GM19463 (cell line): Measurements from ENCODE around the gene RPL35A.
A peak's percentile ranks its signal among the peaks of the same experiment; 100 is the strongest.
"Not testable (repeated sequence)": the region's sequence is repeated elsewhere in the genome, so short reads cannot be mapped to it uniquely, and the experiment has no call there.

Source experiments
- ATAC-seq: cut with Tn5 transposase; IDR thresholded peaks from one replicate; pipeline ENCODE4 v1.9.1; 2021; ENCODE audit warnings: mild to moderate bottlenecking, moderate library complexity; ENCODE audit not compliant: unreplicated experiment

The RPL35A gene

DNA sequence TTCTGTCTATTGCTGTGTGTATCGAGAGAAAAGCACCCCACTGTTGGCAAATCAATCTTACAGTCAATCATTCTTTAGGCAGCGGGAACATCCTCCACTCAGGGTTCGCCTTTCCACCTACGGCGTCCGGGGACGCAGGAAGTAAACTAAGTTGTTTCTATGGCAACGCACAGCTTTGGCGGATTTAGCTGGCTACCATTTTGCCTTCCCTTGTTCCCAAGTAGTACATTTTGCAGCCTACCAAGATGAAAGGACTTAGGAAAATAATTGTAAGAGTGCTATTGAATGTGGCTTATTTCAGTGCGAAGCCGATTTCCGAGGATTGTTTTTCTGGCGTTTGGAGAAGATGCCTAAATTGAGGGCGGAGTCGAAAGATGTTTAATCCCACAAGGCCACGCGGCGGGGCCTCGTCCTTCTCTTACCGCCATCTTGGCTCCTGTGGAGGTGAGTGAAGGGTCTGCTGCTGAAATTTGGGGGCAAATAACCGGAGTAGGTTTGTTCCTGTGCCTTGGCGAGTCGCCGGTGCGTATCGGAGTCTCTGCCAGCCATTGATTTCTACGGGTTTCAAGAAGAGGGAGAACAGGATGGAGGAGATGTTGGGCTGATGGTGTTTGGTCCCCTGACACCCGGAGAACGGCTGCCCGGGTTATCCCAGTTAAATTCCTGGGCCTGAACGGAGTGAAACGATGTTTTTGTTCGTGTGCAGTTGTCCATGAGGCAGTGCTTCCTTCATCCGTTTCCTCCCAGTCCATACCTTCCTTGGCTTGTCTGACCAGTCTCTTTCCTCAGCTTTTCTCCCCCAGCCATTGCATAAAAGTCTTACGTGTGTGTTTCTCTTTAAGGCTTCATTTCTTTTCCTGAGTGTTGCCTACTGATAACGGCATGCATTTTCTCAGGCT lies at the start of gene RPL35A:
Gene RPL35A (plus strand): TSS at position 413 of the 899 bp plus-strand sequence. CDS start 778 bp downstream, outside the sequence.
- peak; percentile 90 for ATAC-seq

DNA sequence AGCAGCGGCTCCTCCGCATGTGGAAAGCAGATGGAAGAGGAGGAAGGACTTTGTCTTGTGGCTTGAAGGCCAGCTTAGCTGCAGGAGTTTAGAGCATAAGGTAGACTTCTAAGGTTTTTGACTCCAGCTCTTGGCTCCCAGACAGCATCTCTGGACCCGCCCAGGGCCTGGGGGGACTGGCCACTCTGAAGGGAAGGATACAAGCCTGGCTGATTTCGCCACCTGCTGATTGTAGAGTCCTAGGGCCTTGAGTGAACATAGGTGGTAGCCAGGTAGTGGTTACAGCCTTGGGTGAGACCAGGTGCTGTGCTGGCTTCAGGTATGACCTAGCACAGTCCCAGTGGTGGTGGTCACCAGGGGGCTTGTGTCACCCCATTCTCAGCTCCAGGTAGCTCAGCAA lies 48.4 kb upstream of the RPL35A start:
- ATAC-seq: no peak

DNA sequence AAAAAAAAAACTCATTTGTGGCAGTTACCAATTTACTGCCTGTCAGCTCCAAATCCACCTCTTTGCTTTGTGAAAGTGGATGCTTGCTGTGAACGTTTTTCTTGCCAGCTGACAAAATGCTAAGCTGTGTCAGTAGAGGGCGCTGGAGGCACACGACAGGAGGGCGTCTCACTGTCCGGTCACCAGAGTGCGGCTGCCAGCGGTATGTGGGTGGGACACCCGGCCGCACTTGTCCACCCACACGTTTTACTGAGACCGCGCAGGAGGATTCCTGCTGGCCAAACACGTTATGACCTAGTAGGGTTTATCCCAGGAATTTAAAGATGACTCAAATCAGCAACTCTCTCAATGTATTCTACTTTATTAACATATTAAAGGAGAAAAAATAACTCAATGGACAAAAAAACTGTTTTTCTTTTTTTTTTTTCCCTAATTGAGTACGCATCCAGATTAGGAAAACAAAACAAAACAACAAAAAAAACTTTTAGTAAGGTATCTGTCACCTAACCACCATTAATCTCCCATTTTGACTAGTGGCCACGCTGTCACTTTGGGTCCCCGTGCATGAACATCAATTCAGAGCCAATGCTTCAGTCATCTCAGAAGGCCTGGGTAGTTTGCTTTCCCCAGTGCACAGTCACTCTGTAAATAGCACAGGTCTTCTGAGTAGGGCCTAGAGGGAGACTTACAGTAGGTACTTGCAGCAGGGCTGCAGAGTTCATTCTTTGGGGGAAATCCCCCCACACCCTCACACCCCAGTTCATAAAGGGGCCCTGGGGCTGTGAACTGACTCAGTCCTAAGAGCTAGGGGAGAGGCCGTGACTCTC lies 43.8 kb upstream of the RPL35A start:
- ATAC-seq: peak; percentile 86

DNA sequence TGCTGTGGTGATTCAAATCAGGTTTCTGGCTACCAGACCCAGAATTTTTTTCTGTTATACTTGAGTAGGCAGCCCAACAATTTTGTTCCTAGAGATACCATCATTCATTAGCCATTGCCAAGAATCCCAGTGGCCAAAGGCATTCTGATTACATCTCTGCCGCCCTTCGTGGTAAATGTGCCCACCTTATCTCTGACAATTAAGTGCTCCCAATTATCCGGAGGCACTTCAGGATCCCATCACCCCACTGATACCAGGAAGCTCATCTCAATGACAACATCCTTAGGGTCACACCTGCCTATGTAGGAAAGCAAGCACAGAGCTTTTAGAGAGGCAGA lies 43.2 kb upstream of the RPL35A start:
- no peak for ATAC-seq

DNA sequence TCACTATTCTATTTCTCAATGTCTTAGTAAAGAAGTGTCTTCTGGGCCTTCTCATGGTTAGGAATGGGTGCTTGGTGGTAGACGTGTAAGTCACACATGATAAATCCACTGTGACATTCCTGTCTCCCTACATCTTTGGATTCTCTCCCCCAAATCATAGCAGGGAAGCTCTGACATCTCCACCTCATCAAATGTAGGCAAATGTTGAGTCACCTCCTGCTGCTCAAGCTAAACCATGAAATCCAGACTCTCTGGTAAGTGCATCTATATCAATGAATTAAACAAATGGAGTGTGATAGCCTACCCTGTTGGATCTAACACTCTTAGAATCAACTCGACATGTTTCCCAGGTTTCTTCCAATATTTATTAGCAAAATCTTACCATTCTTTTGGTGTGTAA lies 42.8 kb upstream of the RPL35A start:
- ATAC-seq: no peak

DNA sequence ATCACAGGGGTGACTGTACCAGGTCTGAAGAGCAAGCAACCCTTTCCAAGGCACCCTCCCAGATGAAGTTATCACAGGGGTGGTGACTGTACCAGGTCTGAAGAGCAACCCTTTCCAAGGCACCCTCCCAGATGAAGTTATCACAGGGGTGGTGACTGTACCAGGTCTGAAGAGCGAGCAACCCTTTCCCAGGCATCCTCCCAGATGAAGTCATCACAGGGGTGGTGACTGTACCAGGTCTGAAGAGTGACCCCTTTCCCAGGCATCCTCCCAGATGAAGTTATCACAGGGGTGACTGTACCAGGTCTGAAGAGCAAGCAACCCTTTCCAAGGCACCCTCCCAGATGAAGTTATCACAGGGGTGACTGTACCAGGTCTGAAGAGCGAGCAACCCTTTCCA lies 41.4 kb upstream of the RPL35A start:
- ATAC-seq: not testable (repeated sequence)

DNA sequence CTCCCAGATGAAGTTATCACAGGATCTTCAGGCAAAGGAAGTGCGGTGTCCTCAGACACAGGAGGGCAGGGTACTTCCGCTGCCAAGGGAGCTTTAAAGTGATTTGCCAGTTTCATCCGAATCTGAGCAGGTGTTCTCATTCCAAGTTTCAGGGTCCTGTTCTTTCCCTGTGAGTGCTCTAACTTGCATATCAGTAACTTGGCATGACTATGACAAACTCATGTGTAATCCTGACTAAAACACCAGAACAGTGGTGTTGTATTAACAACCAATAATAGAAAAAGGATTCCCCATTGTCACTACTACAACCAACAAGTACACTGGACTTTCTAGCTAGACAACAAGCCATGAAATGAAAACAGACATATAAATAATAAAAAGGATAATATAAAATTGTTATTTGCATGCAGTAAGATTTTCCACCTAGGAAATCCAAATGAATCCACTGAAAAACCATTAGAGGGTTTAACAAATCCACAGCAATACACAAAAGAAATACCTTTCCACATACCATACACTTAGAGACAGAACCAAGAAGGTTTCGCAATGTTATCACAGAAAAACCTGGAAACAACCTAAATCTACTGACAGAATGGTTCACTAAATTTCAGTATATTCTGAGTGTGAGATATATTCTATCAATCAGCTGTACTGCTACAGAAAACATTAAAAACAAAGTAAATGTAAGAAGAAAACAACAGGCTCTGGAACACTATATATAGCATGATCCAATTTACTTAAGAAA lies 40.9 kb upstream of the RPL35A start:
- ATAC-seq: no peak

DNA sequence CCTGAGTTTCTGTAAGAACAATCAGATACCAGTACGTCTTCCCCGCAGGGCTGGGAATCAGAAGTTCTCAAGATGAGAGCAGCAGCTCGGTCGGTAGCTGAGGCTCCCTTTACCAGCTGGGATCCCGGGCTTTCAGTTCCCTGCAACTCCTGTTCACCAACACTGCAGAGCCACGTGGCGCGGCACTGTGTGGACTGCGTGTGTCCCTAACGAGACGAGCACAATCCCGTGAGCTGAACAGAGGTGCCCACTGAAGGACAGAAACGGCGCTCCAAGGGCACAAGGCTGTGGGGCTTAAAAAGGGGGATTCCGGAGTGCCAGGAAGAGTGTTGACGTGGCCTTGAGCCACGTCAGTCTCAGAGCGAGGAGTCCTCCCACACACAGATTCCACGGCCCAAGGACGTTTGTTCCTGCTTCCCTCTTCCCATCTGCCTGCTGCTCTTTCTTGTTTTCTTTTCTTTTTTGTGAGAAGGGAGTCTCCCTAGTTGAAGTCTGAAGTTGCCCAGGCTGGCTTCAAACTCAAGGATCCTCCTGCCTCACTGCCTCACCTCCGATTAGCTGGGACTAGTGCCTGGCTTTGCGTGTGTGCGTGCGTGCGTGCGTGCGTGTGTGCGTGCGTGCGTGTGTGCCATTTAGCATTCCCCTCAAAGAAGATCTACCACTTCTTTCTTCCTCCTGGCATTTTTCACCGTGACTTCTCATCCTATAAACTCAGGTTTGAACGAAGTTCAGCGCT lies 37.1 kb upstream of the RPL35A start:
- ATAC-seq: no peak

DNA sequence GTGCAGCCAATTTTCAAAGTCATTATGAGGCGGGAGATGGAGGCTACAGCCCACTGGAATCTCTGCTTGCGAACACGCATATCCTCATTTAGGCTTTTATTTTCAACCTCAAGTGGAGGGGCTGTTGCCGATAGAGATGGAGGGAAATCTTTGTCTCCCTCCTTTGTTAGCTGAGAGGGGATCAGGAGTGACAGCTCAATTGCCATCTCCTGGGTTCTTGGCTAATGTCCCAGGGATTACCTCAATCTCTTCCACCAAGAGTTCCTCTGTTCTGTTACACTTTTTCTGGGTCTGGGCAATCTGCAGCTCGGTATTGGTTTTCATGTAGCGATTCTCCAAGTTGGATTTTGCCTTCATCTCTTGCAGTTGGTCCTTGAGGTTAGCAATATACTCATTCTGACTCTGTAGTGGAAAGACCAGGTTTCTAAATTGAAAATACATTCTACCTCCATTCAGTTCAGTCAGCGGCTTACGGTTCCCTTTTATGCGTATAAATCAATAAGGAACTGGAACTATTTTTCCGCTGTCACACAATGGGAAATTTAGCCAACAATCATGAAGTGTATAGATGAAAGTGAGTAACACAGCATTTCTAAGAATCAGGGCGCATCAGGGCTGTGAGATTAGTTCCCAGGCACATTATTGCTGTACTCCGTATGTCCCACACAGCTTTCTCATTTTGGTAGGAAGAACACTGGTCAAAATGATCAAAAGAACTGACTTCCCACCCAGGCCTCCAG lies 36.2 kb upstream of the RPL35A start:
- ATAC-seq: no peak

DNA sequence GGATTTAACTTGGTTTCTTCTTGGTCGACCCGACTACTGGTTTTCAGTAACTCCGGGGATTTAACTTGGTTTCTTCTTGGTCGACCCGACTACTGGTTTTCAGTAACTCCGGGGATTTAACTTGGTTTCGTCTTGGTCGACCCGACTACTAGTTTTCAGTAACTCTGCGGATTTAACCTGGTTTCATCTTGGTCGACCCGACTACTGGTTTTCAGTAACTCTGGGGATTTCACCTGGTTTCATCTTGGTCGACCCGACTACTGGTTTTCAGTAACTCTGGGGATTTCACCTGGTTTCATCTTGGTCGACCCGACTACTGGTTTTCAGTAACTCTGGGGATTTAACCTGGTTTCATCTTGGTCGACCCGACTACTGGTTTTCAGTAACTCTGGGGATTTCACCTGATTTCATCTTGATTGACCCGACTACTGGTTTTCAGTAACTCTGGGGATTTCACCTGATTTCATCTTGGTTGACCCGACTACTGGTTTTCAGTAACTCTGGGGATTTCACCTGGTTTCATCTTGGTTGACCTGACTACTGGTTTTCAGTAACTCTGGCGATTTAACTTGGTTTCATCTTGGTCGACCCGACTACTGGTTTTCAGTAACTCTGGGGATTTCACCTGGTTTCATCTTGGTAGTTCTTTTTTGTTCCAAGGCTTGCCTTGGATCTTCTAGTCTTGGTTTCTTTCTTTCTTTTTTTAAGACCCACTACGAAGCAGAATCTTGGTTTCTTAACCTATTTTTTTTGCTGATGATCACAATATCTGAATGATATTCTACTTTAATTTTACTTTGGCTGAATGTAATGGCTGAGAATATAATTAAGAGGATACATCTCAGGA lies 28.3 kb upstream of the RPL35A start:
- not testable (repeated sequence) for ATAC-seq

DNA sequence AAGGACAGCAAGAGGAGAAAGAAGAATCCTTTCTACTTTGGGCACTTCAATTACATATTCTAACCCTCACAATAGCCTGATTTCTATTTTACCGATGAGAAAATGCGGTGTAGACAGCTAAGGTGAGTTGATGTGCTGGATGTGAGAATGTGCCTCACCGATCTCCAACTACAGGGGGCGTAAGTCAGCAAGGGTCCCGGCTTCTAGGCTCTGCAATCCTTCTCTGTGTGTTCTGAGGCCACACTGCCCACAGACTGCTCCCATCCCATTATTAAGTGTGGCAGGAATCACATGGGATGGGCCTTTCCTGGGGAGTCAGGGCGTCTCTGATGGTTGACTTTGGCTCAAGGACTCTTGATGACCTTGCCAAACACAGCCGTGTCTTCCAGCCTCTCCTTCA lies 23.6 kb upstream of the RPL35A start:
- ATAC-seq: no peak

DNA sequence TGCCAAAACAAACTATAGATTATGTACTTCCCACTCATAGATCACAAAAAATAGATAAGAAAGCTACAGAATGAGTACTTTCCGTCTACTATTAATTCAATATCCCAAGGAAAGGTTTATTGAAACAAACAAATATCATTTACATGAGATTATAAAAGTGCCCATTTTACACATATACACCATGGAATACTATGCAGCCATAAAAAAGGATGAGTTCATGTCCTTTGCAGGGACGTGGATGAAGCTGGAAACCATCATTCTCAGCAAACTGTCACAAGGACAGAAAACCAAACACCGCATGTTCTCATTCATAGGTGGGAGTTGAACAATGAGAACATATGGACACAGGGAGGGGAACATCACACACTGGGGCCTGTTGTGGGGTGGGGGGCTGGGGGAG lies 22.4 kb upstream of the RPL35A start:
- not testable (repeated sequence) for ATAC-seq

DNA sequence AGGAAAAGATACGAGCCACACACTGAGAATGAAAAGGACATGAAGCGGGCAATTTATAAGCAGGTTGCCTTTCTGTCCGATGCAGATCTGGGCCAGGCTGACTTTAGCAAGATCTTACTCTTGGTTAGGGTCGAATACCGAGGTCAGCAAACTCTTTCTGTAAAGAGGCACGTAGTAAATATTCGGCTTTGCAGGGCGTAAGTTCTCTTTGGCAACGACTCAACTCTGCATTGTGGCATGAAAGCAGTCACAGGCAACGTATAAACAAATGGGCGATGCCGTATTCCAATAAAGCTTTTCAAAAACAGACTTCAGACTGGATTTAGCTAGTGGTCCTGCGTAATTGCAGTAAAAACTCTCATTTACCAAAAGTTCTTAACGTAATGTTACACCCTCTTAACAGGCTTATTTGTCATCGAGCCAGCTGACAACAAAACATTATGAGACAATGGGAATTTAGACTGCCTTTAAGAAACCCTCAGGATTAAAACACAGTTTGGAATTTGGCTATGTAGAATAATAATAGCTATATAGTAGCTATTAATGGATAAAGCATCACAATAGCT lies 13.1 kb upstream of the RPL35A start:
- no peak for ATAC-seq

DNA sequence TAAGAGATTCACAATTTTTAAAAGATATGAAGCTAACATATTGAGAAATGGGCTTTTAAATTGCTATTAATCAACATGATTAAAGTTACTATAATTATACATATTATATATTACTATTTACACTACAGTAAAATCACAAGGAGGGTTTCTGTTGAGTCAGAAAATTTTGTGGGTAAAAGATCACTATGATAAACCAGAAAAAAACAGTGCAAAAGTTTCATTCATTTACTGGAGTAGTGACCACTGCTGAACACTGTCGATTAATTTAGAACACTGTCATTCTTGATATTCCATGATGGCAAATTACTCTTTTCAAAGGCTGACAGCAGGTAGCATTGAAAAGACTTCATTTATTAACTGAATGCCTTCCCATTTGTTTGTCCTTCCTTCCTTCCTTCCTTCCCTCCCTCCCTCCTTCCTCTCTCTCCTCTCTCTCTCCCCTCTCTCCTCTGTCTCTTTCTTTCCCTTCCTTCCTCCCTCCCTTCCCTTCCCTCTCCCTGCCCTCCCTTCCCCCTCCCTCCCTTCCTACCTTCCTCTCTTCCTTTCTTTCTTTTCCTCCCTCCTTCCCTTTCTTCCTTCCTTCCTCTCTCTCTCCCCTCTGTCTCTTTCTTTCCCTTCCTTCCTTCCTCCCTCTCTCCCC lies 9.1 kb upstream of the RPL35A start:
- ATAC-seq: no peak

DNA sequence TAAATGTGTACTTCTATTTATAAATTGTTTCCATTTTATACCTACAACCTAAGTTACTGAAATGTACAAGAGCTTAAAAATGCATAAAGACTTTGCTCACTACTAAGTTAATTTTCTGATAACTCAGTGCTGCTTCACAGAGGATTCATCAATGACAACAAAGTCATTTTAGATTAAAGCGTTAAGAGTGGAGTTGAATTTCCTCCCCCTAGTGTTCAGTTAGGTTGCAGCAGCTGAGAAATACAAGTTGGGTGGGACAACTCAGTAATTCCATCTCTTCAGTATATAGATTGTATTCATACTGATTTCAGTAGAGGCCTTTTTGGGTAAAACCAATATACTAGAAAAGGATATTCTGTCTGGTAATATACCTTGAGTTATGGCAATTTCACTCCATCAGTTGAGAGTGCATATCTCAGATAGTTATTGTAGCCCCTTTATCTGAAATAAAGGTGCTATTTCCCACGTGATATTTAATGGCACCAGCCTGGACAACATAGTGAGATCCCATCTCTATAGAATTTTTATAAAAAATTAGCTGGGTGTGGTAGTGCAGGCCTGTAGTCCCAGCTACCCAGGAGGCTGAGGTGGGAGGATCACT lies 6.9 kb upstream of the RPL35A start:
- ATAC-seq: no peak

DNA sequence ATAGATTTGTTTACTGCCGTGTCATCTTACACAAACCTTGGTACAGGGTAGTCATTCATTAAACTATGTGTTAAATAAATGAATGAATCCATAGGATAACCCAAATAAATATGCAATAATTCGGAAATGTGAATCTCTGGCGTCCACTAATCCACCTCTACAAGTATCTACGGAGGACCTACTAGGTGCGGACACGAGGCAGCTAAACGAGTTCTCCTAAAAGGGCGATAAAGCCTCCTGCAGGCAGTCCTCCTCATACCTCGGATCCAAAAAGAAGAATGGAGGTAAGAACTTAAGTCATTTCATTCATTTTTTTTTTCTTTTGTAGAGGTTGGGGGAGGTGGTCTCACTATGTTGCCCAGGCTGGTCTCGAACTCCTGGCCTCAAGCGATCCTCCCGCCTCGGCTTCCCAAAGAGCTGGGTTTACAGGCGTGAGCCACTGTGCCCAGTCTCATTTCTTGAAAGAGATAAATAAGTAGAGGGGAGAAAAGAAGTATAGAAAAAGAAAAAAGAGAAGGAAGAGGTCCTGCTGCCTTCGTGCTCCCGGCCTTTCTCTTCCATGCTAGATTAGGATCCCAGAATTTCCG lies 706 bp upstream of the RPL35A start:
- ATAC-seq: no peak

DNA sequence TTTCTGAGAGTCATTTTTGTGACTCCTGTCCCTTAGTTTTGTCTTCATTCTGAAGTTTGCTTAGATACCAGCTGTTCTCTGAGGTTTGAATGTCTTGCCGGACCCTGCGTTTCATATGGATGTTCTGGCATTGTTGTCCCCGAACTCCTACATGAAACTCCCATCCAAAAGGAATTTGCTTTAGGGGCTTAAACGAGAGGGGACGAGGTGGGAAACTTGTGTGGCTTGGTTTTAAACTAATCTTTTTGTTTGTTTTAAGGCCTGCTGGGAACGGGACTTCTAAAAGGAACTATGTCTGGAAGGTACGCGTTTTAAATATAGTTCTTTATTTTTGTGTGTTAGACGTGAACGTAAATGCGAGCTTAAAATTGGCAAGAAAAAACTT lies 679 bp downstream of the RPL35A start:
- no peak for ATAC-seq
